ENCODE data around the gene OR2A25. TPM values are rescaled to one million over a fixed set of nuclear protein-coding genes. Genes with fewer than 3 reads are reported as not detected.

The OR2A25 gene
- total RNA-seq, 4 donors from 2014 or later = not detected

- intact Hi-C loops (cut with DNase I) = no loop called here
- WGBS = 83% methylated on average over 5 of the region's 5 CpGs
Observed at GRCh38 chr7:144110272-144110671, 40.7 kb downstream of the OR2A25 start.

GRCh38 chr7:144113651-144114050, 44.0 kb downstream of the OR2A25 start:
- Histone ChIP-seq H3K36me3 (no peaks in the 10 kb centered on the region), H3K27ac (replicated peaks in 1 of 4) (no peak overlapping the region), H3K4me1 (no peaks in the 10 kb centered on the region), H3K4me3 (no peak overlapping the region), H3K9me3 (no peaks in the 10 kb centered on the region), H3K27me3 (no peaks in the 10 kb centered on the region)
- intact Hi-C loops (cut with DNase I) = no loop called here
- WGBS = 54% methylated on average over 1 of the region's 1 CpG
- TF ChIP-seq EP300 (IDR thresholded peaks at IDR 0.05) (no peak), POLR2A (IDR thresholded peaks at IDR 0.05; ENCODE audit: low read depth) (no peak), POLR2AphosphoS5 (IDR thresholded peaks at IDR 0.05) (no peak), CTCF (IDR thresholded peaks at IDR 0.05) (no peak)
- no peak for DNase-seq (ENCODE audit: extremely low spot score)

More at GRCh38 chr7:144110272-144110671, 40.7 kb downstream of the OR2A25 start:
- Histone ChIP-seq H3K27ac (replicated peaks in 1 of 4) (no peak overlapping the region), H3K9me3 (no peaks in the 10 kb centered on the region), H3K4me1 (no peaks in the 10 kb centered on the region), H3K27me3 (no peaks in the 10 kb centered on the region), H3K36me3 (no peaks in the 10 kb centered on the region), H3K4me3 (no peak overlapping the region)
- TF ChIP-seq POLR2A (IDR thresholded peaks at IDR 0.05; ENCODE audit: low read depth) = no peak
- no peak for DNase-seq (ENCODE audit: extremely low spot score)

- Histone ChIP-seq H3K4me1 (no peaks in the 10 kb centered on the region), H3K4me3 (no peak overlapping the region), H3K27ac (replicated peaks in 1 of 4) (no peak overlapping the region), H3K9me3 (no peaks in the 10 kb centered on the region), H3K36me3 (no peaks in the 10 kb centered on the region), H3K27me3 (no peaks in the 10 kb centered on the region)
- no peak for TF ChIP-seq POLR2A (IDR thresholded peaks at IDR 0.05; ENCODE audit: low read depth)
- no peak for TF ChIP-seq POLR2AphosphoS5 (IDR thresholded peaks at IDR 0.05)
- no peak for TF ChIP-seq EP300 (IDR thresholded peaks at IDR 0.05)
- no peak for TF ChIP-seq CTCF (IDR thresholded peaks at IDR 0.05)
- WGBS = 66% methylated on average over 8 of the region's 8 CpGs
- no peak for DNase-seq (ENCODE audit: extremely low spot score)
- intact Hi-C loops (cut with DNase I) = no loop called here
Observed at GRCh38 chr7:144118341-144118740, 48.7 kb downstream of the OR2A25 start.

GRCh38 chr7:144122876-144123275, 53.3 kb downstream of the OR2A25 start, which contains the start of gene OR2A14:
Gene OR2A14 (plus strand): TSS chr7:144123176. CDS start chr7:144129113, 5,937 bp downstream.
- no peaks in the 10 kb centered on the region for H3K27me3 ChIP-seq
- no peaks in the 10 kb centered on the region for H3K36me3 ChIP-seq
- no peak within 1 kb of the TSS for H3K27ac ChIP-seq (replicated peaks in 1 of 4)
- 94% methylated on average over 1 of the region's 1 CpG for WGBS
- H3K4me1 ChIP-seq = no peaks in the 10 kb centered on the region
- H3K4me3 ChIP-seq = no peak within 1 kb of the TSS
- no peaks in the 10 kb centered on the region for H3K9me3 ChIP-seq
- no peak for DNase-seq (ENCODE audit: extremely low spot score)
- intact Hi-C loops (cut with DNase I) = no loop called here
- no peak for TF ChIP-seq POLR2AphosphoS5 (IDR thresholded peaks at IDR 0.05)
- TF ChIP-seq EP300 (IDR thresholded peaks at IDR 0.05) = no peak
- no peak for TF ChIP-seq CTCF (IDR thresholded peaks at IDR 0.05)
- no peak for TF ChIP-seq POLR2A (IDR thresholded peaks at IDR 0.05; ENCODE audit: low read depth)

Small RNAs within 50 kb of the gene (small RNA-seq; reads per million reads assigned to genes)
- gene OR2A41P = 0 reads per million in 3 donors

Other genes starting within 250 kb of the OR2A25 start
- 10 to 100 TPM; 38.2 to 62.7 (median 52.4) TPM for gene TCAF1, start 167.6 kb upstream of the OR2A25 start, total RNA-seq
- gene OR2F2, start 134.6 kb upstream of the OR2A25 start, total RNA-seq = not detected
- gene OR2F1, start 115.0 kb upstream of the OR2A25 start, total RNA-seq = not detected
- gene OR6B1, start 69.5 kb upstream of the OR2A25 start, total RNA-seq = not detected
- not detected for gene OR2A5, start 20.9 kb upstream of the OR2A25 start, total RNA-seq
- not detected for gene OR2A12, start 16.5 kb downstream of the OR2A25 start, total RNA-seq
- gene OR2A2, start 39.8 kb downstream of the OR2A25 start, total RNA-seq = not detected
- gene OR2A14, start 53.4 kb downstream of the OR2A25 start, total RNA-seq = not detected
- 1 to 10 TPM in 1 of 4 donors, under 1 TPM in 2, not detected in 1; 0.71 to 2.5 (median 0.83) TPM for gene CTAGE4, start 113.7 kb downstream of the OR2A25 start, total RNA-seq
- gene ARHGEF35, start 126.0 kb downstream of the OR2A25 start, total RNA-seq = 1 to 10 TPM; 1.5 to 4.0 (median 1.8) TPM
- under 1 TPM in 2 of 4 donors, not detected in 2; 0.11 to 0.19 TPM for gene OR2A42, start 169.8 kb downstream of the OR2A25 start, total RNA-seq
- 1 to 10 TPM in 3 of 4 donors, not detected in 1; 1.2 to 2.3 (median 2.1) TPM for gene OR2A7, start 195.0 kb downstream of the OR2A25 start, total RNA-seq
- gene CTAGE8, start 199.5 kb downstream of the OR2A25 start, total RNA-seq = 1 to 10 TPM in 1 of 4 donors, under 1 TPM in 2, not detected in 1; 0.42 to 1.5 (median 0.71) TPM
- under 1 TPM in 3 of 4 donors, not detected in 1; 0.17 to 0.26 (median 0.17) TPM for gene OR2A1, start 242.6 kb downstream of the OR2A25 start, total RNA-seq